Measurements from ENCODE around the gene SH3GL1.
A peak's percentile ranks its signal among the peaks of the same experiment; 100 is the strongest.

DNA sequence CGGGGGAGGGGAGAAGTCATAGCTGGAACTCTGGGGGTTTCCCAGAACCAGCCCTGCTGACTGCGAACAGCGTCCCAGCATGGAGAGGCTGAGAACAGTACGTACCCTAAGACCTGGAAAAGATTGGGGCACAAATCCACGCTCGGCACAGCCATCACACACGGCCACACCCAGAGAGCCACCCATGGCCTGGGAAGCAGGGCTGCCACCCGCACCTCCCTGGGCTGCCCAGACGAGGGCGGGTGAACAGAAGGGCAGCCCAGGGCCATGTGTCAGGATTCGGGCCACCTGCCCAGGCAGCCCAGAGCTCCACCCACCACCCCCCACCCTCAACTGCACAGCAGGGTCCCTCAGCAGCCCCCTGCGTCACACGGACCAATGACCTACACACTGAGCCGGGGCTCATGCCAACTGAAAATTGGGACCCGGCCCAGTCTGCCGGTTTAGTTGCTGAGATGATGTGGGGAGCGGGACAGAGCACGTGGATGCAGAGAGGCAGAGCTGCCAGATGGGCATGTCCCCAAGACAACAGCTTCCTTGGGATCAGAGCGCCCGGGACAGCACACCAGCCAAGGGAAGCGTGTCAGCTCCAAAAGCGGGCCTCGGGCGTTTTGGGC lies 48.8 kb upstream of the SH3GL1 start:
- TF ChIP-seq, protein P1, sequence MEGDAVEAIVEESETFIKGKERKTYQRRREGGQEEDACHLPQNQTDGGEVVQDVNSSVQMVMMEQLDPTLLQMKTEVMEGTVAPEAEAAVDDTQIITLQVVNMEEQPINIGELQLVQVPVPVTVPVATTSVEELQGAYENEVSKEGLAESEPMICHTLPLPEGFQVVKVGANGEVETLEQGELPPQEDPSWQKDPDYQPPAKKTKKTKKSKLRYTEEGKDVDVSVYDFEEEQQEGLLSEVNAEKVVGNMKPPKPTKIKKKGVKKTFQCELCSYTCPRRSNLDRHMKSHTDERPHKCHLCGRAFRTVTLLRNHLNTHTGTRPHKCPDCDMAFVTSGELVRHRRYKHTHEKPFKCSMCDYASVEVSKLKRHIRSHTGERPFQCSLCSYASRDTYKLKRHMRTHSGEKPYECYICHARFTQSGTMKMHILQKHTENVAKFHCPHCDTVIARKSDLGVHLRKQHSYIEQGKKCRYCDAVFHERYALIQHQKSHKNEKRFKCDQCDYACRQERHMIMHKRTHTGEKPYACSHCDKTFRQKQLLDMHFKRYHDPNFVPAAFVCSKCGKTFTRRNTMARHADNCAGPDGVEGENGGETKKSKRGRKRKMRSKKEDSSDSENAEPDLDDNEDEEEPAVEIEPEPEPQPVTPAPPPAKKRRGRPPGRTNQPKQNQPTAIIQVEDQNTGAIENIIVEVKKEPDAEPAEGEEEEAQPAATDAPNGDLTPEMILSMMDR (IDR thresholded peaks at IDR 0.05), result peak in 3 of 4 experiments; percentile 29 to 39 (median 34)
- TF ChIP-seq POLR2AphosphoS5 (IDR thresholded peaks at IDR 0.05), result peak; percentile 20
- TF ChIP-seq POLR2A (IDR thresholded peaks at IDR 0.05), result no peak
- no peak for TF ChIP-seq EP300 (IDR thresholded peaks at IDR 0.05)

All from gastroesophageal sphincter (tissue), 3 donors.